HG03175 (cell line): Measurements from ENCODE around the gene RERE.
"Not testable (repeated sequence)": the region's sequence is repeated elsewhere in the genome, so short reads cannot be mapped to it uniquely, and the experiment has no call there.

ENCODE experiments used
- ATAC-seq: cut with Tn5 transposase; IDR thresholded peaks from one replicate; pipeline ENCODE4 v1.9.1; 2021; ENCODE audit warnings: mild to moderate bottlenecking, moderate library complexity; ENCODE audit not compliant: unreplicated experiment

Gene RERE

GRCh38 chr1:8462371-8462892 is 355.0 kb downstream of the RERE start:
- ATAC-seq: no peak

GRCh38 chr1:8461351-8462110 is 355.9 kb downstream of the RERE start:
- ATAC-seq: no peak

GRCh38 chr1:8460784-8461183 is 356.7 kb downstream of the RERE start:
- ATAC-seq: no peak

GRCh38 chr1:8460132-8460544 is 357.3 kb downstream of the RERE start:
- ATAC-seq: no peak

GRCh38 chr1:8458607-8459006 is 358.8 kb downstream of the RERE start:
- ATAC-seq: no peak

GRCh38 chr1:8457760-8458381 is 359.6 kb downstream of the RERE start:
- ATAC-seq: no peak

GRCh38 chr1:8456991-8457390 is 360.4 kb downstream of the RERE start:
- no peak for ATAC-seq

GRCh38 chr1:8456308-8456912 is 361.0 kb downstream of the RERE start:
- no peak for ATAC-seq

- no peak for ATAC-seq
Observed at GRCh38 chr1:8455700-8456307, 361.6 kb downstream of the RERE start.

GRCh38 chr1:8450312-8450711 is 367.1 kb downstream of the RERE start:
- no peak for ATAC-seq

- no peak for ATAC-seq
Observed at GRCh38 chr1:8448911-8449661, 368.4 kb downstream of the RERE start.

GRCh38 chr1:8448505-8448904 is 368.9 kb downstream of the RERE start:
- ATAC-seq: not testable (repeated sequence)

- ATAC-seq: no peak
Observed at GRCh38 chr1:8447616-8448150, 369.8 kb downstream of the RERE start.

- ATAC-seq: not testable (repeated sequence)
Observed at GRCh38 chr1:8446119-8446518, 371.3 kb downstream of the RERE start.

- no peak for ATAC-seq
Observed at GRCh38 chr1:8443558-8444194, 373.8 kb downstream of the RERE start.

- no peak for ATAC-seq
Observed at GRCh38 chr1:8441426-8441825, 376.0 kb downstream of the RERE start.

- peak; percentile 64 for ATAC-seq
Observed at GRCh38 chr1:8439015-8439702, 378.3 kb downstream of the RERE start.

- ATAC-seq: no peak
Observed at GRCh38 chr1:8438489-8438888, 379.0 kb downstream of the RERE start.

- ATAC-seq: no peak
Observed at GRCh38 chr1:8437347-8437746, 380.1 kb downstream of the RERE start.
